Stimulated activated CD4-positive, alpha-beta T cell treated with anti-CD3 and anti-CD28 coated beads, Interleukin-12 subunit alpha, Interleukin-12 subunit beta, amount 100 ng/mL, for 24 hours (primary cell): ENCODE measurements around the gene DNHD1.

ENCODE experiments used
- DNase-seq, 2 experiments: peaks; one replicate each; pipeline ENCODE4 v3.0.0-alpha.2; 2020; ENCODE audit warnings: low read depth in 2 of 2

DNHD1 gene

GRCh38 chr11:6531267-6531752 lies 34.2 kb downstream of the DNHD1 start:
- DNase-seq: no peak

GRCh38 chr11:6538456-6538855 lies 41.4 kb downstream of the DNHD1 start:
- DNase-seq: no peak

- DNase-seq: no peak
Measured at GRCh38 chr11:6538945-6539344, 41.9 kb downstream of the DNHD1 start.

- no peak for DNase-seq
Measured at GRCh38 chr11:6539748-6540268, 42.7 kb downstream of the DNHD1 start.

- no peak for DNase-seq
Measured at GRCh38 chr11:6541356-6541755, 44.3 kb downstream of the DNHD1 start.

GRCh38 chr11:6542727-6543126 lies 45.6 kb downstream of the DNHD1 start:
- no peak for DNase-seq

- DNase-seq: no peak
Measured at GRCh38 chr11:6544921-6545850, 48.1 kb downstream of the DNHD1 start.

- no peak for DNase-seq
Measured at GRCh38 chr11:6545917-6546605, 49.0 kb downstream of the DNHD1 start.

GRCh38 chr11:6546735-6547134 lies 49.7 kb downstream of the DNHD1 start:
- DNase-seq: no peak

GRCh38 chr11:6547177-6547576 lies 50.1 kb downstream of the DNHD1 start:
- DNase-seq: no peak

- DNase-seq: no peak
Measured at GRCh38 chr11:6548121-6548520, 51.0 kb downstream of the DNHD1 start.

- no peak for DNase-seq
Measured at GRCh38 chr11:6548641-6549040, 51.6 kb downstream of the DNHD1 start.

- no peak for DNase-seq
Measured at GRCh38 chr11:6553634-6554033, 56.6 kb downstream of the DNHD1 start.

GRCh38 chr11:6554828-6555706 lies 58.0 kb downstream of the DNHD1 start:
- DNase-seq: no peak

GRCh38 chr11:6556139-6556949 lies 59.3 kb downstream of the DNHD1 start:
- DNase-seq: no peak

GRCh38 chr11:6557063-6557462 lies 60.0 kb downstream of the DNHD1 start:
- DNase-seq: no peak

- DNase-seq: no peak
Measured at GRCh38 chr11:6557761-6558674, 60.9 kb downstream of the DNHD1 start.

- DNase-seq: no peak
Measured at GRCh38 chr11:6559369-6559768, 62.3 kb downstream of the DNHD1 start.

GRCh38 chr11:6561288-6561687 lies 64.2 kb downstream of the DNHD1 start:
- no peak for DNase-seq
